Stimulated activated naive CD4-positive, alpha-beta T cell treated with Interleukin-2 at 50 U/mL for 16 hours (primary cell): ENCODE results near the gene TEAD4.

Source experiments
- DNase-seq: peaks from one replicate; lab custom pipeline; 2025; lab: John Stamatoyannopoulos, UW

The TEAD4 gene

DNA sequence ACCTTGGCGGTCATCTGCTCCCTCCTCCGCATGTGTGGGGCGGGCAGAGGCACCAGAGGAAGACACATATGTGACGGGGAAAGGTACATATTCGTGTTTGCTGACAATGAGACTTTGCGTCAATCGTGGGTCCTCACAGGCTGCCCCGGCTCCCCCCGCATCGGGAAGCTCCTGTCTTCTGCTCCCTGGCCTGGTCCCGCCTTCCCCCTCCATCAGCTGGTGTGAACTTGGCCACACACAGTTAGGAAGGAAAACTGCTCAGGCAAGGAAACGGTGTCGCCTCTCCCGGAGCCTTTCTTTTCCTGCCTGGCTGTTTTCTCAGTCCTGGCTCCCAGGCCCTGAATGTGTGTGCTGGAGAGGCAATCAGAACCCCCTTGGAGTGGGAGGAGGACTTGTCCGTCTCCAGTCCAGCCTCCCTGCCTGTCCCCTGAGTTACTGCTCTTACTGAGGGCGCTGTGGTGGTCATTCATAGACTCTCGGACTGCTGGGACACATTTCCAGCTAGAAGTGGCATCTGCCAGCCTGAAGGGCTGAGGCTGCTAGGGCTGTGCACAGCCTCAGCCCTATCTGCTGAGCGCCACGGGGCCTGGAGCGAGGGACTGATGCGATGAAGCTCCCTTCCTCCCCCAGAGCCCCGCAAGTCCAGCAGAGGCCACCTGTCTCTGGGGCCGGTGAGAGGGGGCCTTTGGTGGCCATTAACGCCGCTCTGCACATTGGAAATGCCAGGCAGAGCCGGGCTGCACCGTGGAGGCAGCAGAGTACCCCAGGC, 73.8 kb downstream of the TEAD4 start:
- no peak for DNase-seq

DNA sequence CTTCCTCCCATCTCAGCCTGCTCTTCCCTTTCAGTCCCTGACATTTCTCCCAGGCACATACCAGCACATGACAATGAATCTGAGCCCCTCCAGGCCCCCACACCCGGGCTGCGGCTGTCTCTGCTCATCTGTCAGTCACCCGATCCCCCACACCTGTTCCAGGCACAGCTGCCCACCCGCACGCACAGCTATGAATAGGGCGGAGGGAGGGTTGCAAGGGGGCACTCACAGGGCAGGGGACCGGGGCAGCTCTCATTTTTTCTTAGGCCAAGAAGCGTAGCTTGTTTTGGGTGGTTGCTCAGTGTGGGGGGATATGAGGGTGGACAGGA, 74.3 kb downstream of the TEAD4 start:
- DNase-seq: no peak

DNA sequence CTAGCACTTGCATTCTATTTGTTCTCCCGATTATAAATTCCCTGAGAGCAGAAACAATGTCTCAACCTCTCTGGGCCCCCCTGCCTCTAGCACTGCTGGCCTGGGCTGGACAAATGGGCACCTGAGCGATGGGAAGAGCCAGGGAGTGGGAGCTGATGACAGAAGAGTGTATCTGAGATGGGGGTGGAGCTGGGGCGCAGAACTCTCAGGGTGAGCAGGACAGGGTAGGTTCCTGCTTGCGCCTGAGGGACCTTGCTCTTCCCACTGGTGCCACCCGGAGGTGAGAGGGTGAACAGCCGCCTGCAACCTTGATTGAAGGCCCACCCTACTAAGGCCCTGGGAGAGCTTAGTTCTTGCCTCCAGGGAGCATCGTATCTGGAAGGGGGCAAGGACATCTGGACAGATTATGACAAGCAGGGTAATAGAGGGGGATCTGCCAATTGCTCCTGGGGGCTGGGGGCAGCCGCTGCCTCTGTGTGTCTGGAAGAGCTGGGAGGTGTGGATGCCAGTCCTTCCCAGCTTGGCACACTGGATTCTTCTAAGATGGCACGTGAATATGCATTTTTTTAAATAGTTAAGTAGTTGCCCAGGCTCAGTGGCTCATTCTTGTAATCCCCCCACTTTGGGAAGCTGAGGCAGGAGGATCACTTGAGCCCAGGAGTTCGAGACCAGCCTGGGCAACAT, 75.0 kb downstream of the TEAD4 start:
- no peak for DNase-seq

DNA sequence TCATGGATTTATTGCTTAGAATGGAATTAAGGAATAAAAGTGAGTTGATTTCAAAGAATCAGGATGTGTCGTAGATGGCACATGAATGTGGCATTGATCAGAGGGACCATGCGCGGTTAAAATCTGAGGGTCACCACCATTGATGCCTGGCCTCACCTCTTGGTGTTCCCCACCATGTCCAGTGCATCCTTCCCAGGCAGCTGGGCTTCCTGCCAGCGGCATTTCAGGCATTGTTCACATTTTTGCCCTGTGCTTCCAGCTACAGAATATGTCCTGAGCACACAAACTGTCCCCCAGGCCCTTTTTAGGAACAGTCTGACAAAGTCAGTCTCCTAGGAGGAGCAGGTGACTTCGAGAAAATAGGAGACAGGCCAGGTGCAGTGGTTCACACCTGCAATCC, 76.0 kb downstream of the TEAD4 start:
- DNase-seq: no peak

DNA sequence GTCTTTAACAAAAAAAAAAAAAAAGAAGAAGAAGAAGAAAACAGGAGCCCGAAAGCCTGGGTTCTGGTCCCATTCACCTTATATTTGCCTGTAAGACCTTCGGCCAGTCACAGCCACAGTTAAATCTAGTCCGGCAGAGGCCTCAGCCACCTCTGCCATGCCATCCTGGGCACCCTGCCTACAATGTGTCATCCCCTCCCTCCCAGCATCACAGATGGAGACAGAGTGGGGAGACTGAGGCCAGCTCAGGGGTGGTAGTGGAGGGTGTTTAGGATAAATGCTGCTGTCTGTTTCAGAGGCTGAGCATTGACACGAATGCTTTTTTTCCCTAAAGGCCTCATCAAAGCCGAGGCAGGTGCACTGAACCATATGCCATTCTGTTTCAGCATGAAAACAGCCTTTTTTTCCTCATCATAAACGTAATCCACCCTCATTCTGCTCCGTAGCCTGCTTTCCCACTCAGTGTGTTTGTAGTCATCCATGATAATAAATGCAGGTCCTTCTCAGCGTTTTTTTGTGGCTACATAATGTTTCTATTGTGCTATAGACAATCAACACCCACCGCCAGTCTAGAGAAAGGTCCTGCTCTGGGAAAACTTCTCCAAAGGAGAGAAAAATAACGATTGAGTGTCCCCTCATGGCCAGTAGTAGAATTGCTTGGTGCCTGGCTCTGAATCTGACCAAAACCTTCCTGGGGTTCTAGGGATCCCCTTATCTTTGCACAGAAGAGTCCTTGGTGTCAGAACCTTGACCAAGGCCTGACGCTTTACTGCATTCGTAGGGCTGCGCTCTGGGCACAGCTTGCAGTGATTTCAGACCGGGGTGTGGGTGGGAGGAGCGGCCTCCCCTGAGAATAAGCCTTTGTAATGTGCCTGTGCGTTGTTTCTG, 76.9 kb downstream of the TEAD4 start:
- no peak for DNase-seq

DNA sequence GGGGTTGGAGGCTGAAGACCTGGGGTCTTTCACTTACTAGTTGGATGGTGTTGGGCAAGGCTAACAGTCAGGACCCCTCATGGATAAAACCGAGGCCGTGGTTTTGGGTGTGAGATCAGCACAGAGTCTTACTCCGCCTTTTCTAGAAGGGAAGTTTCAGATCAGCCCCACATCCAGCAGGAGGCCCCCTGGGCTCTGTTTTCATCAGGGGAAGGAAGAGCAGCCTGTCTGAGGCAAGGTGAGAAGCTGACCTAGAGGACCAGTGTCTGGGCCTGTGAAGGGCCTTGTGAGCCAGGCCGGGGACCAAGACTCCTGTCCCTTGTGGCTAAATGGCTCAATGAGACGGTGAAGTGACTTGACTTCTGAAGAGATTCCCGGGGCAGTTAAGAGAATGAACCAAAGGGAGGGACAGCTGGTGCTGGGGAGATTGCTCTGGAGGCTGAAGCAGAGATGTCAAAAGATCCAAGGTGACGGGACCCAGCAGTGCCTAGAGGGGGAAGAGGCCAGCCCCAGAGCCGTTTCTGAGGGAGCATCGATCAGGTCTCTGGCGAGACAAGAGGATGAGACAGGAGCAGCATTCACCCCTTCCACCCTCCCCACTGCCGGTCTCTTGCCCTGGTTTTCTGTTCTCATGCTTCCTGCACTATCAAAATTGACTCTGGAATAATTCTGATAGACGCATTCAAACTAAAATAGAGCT, 77.9 kb downstream of the TEAD4 start:
- no peak for DNase-seq

DNA sequence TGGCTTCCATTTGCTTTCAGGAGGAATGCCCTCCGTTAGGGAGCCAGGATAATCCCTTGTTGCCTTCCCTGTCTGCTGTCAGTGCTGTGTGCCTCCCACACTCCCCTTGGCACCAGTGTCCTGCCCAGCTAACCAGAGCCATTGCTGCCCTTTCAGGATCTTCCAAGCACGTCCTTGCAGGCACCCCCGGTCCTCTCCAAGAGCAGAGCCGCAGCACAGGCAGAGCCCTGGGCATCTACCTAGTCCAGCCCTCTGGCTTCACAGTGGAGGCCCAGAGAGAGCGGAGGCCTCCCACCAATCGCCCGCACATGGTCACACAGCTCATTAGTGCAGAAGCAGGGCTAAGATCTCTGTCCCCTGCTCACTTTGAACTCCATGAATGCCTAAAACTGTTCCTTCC, 79.0 kb downstream of the TEAD4 start:
- no peak for DNase-seq

DNA sequence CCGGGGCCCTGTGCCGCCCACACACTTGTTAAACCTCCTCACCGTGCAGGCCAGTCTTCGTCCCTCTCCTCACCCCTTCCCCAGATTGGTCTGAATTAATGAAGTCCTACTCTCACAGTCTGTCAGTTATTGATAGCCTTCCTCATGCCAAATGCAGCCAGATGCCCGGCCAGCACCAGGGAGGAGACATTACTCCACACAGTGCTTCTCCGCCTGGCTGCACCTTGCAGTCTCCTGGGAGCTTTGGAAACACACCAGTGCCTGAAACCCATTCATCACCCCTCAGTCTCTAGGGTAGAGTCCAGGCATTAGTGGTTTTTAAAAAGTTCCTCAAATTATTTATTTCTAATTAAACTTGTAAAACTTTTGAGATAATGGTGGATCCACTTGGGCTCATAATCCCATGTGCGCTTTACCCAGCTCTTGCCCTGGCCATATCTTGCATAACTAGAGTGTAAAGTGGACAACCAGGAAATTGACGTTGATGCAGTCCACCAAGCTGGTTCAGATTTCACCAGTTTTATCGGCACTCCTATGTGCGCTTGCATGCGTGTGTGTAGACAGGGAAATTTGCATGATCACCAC, 79.8 kb downstream of the TEAD4 start:
- no peak for DNase-seq

DNA sequence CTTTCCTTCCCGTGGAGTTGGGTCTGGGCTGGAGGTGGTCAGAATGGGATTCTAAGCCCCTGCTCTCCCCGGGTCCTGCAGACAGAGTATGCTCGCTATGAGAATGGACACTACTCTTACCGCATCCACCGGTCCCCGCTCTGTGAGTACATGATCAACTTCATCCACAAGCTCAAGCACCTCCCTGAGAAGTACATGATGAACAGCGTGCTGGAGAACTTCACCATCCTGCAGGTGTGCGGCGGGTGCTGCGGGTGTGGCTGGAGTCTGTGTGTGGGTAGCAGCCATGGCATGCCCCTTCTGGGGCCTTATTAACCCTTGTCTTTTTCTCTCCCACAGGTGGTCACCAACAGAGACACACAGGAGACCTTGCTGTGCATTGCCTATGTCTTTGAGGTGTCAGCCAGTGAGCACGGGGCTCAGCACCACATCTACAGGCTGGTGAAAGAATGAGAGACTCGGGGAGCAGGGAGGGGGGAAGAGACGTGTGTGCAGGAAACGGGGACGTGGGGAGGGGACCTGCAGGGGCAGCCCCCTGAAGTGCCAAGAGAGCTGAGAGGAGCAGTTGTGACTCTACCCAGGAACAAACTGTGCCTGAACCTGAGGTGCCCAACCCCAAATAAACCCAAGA, 80.9 kb downstream of the TEAD4 start:
- DNase-seq: no peak

DNA sequence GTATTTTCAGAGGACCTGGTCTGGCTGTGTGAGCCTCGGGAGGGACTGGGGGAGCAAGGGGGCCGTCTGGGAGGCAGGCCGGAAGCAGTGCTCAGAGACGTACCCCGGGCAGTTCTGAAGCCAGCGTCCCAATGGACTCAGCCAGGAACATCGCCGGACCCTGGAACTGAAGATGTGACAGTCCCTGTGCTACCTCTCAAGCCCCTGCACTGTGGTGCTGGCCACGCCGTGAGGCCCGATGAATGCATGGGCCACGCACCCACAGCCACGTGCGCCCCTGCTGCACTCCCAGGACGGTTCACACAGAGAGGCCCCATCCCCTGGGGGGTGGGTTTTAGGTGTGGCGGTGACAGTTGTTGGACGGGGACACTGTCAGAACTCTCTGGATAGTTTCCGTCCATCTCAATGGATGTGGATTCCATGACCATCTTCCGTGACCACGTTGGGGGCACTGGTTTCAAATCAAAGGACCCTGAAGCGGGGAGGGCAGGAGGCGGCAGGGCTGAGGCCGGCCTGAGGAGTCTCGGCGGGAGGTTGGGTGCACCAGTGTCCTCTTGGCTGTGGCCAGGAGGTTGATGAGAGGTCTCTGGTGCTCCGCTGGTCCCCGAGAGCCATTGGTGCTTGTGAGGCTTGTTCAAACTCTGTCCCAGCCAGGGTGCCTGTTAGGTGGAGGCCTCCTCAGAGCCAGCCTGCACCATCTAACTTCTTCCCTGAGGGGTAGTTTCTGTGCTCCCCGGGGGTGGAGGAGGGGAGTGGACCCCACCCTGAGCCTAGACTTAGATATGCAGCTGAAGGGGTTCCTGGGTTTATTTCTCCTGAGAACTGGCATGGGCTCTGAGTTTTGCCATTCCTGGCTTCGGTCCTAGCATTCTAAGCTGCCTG, 81.7 kb downstream of the TEAD4 start:
- no peak for DNase-seq

DNA sequence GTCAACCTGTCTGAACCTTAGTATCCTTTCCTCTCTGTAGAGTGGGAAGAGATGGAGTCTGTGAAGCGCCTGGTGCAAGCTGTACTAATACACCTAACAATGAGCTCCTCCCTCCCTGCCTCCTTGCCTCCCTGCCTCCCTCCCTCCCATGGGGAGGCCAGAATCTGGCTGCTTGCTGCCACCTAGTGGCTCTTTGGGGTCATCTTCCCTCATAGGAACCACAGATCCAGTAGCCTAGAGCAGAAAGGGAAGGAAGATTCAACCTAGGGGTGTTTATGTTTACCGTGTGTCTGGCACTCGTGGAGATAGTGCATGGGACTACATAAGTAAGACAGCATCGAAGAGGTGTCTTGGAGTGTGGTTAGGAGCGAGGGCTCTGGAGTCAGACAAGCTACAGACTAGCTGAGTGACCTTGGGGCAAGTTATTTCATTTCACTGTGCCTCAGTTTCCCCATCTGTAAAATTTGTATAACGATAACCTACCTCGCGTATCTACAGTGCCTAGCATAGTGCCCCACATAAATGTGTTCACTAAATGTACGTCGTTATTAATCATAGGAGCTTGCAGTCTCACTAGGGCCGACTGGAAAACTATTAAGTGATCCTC, 82.5 kb downstream of the TEAD4 start:
- DNase-seq: no peak

DNA sequence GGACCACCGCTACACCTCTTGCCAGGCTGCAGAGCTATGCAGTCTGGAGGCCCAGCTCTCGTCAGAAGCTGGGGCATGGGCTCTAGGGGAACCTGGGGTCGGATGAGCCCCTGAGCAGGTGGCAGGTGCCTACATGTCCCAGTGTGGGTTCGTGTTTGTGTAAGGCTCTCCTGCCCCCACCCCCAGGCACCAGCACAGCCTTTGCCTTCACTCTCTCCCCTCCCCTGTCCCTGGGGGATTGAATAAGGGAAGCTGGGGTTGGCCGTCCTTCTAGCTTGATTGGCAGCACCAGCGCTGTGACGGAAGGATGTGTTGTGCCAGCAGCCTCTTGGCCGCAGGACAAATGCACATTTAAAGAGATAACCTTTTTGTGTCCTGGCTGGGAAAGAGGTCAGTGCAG, 83.2 kb downstream of the TEAD4 start:
- DNase-seq: no peak

DNA sequence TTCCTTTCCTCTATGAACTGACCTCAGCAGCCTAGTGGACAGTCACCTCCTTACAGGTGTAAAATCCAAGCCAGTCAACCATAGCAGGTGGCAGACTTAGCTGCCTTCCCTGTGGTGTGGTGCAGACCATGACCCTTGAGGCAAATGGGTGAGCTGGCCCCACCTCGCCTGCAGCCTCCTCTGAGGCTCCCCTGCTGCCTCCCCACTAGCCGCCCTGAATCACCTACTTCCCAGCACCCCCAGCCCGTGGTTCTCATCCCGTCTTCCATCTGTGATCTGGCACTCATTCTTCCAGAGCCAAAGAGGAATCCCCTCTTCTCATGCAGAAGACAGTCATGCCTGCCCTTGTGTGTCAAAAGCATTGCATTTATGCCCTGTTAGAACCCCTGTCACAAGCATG, 83.6 kb downstream of the TEAD4 start:
- no peak for DNase-seq

DNA sequence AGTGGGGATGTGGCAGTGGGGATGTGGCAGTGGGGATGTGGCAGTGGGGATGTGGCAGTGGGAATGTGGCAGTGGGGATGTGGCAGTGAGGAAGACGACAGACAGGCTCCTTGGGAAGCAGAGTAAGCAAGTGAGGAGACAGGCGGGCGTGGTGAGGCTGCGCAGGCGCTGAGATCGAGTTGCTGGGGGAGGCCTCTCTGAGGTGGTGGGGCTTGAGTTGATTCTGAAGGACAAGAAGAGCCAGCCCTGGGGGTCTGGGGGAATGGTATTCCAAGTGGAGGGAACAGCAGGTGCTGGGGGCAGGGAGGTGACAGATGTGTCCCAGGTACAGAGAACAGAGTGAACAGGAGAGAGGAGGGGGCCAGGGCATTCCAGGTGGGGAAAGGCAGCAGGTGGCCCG, 84.2 kb downstream of the TEAD4 start:
- no peak for DNase-seq

DNA sequence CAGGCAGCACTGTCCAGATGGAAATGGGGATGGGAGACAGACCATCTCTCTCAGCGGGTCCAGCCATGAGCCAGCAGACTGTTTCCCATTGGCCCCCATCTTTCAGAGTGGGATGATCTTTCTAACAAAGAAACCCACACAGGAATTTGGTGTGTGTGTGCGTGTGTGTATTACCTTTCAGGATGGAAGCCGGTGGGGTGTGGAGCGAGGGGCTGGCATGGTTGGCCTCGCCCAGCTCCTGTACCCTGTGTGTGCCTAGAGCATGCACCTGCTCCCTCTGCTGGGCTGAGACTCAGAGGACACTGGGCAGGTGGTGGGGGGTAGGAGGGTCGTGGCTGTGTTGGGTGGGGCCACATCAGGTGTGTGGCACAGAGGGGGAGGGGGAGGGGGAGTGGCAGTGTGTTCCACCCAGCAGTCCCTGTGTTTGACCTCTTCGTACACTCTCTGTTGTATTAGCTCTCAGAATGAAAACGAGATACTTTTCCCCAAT, 85.0 kb downstream of the TEAD4 start:
- DNase-seq: no peak

DNA sequence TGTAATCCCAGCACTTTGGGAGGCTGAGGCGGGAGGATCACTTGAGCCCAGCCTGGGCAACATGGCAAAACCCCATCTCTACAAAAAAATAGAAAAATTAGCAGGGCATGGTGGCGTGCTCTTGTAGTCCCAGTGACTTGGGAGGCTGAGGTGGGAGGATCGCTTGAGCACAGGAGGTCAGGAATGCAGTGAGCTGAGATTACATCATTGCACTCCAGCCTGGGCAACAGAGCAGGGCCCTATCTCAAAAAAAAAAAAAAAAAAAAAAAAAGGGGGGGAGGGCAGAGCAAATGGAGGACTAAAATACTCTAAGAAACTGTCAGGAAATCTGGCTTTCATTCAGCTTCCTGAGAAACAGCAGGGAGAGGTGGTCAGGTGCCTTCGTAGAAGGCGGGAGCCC, 86.3 kb downstream of the TEAD4 start:
- DNase-seq: no peak

DNA sequence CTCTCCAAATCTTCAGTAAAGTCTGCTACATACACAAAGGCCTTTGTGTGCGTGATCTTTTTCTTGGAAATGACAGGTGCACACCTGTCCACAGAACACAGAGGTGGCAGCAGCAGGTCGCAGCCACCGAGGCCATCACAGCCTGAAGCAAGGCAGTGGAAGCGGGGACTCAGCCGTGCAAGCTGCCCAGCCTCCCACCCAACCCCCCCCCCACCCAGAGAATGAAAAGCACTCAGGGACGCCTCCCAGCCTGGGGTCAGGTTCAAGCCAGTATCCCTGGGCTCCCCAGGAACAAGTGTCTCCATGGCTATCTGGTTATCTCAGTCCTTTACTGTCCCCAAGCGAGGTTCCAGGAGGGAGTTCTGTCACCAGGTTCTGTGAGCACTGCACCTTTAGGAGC, 86.8 kb downstream of the TEAD4 start:
- no peak for DNase-seq

DNA sequence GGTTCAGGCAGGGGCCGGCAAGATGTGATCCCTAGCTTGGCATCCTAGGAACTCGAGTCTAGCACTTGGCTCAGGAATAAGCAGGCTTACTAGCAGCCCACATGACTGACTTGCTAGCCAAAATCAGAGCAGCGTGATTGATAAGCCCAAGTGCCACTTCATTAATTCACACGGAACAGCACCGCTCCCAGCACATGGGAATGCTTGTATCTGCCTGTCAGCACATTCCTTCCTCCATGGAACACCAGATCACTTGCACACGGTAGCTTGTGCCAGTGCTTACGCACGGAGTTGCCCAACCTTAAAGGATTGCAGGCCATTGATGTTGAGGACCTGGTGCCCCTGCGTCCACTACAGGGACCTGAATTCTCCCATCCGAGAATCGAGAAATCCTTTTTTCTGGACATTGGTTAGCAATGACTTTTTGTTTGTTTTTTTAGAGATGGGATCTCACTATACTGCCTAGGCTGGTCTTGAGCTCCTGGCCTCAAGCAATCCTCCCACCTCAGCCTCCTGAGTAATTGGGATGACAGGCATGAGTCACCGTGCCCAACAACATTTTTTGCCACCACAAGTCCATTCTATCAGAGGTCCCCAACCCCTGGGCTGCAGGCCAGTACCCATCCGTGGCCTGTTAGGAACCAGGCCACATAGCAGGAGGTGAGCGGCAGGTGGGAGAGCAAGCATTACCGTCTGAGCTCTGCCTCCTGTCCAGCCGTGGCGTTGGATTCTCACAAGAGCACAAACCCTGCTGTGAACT, 87.4 kb downstream of the TEAD4 start:
- no peak for DNase-seq

DNA sequence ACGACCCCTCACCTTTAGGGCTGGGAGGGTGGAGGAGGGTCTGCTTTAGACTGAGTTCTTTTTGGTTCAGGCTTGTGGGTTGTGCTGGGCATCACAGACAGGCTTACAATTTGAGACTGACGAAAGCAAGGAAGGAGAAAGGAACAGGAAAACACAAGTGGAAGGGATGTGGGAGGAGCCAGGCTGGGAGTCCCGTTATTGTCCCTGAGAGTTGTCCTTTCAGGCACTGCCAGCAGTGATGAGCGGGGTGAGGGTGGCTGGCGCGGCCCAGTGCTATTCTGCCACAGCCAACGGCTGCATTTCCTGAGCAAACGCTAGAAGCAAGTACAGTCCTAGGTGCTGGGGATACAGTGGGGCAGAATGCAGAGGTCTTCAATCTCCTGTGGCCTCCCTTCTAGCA, 88.8 kb downstream of the TEAD4 start:
- DNase-seq: no peak
